ENCODE data around the gene EPN3.

DNA sequence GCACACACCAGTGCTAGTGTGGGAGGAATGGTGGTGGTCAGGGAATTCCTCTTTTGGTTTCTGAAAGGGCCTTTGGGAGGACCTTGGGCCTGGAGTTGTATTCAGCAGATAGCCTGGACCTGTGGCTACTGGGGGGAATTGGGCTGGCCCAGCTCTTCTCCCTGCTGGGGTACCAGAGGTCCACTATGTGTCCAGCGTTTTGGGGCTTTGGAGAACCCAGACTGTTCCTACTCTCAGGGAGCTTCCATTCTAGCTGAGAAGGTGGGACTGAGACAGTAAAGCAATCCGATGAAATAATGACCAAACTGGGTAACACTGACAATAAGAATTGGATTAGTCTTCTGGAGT lies 2.4 kb downstream of the EPN3 start:
- TF ChIP-seq, protein P1, sequence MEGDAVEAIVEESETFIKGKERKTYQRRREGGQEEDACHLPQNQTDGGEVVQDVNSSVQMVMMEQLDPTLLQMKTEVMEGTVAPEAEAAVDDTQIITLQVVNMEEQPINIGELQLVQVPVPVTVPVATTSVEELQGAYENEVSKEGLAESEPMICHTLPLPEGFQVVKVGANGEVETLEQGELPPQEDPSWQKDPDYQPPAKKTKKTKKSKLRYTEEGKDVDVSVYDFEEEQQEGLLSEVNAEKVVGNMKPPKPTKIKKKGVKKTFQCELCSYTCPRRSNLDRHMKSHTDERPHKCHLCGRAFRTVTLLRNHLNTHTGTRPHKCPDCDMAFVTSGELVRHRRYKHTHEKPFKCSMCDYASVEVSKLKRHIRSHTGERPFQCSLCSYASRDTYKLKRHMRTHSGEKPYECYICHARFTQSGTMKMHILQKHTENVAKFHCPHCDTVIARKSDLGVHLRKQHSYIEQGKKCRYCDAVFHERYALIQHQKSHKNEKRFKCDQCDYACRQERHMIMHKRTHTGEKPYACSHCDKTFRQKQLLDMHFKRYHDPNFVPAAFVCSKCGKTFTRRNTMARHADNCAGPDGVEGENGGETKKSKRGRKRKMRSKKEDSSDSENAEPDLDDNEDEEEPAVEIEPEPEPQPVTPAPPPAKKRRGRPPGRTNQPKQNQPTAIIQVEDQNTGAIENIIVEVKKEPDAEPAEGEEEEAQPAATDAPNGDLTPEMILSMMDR (conservative IDR thresholded peaks at IDR 0.05), result no peak
- no peak for TF ChIP-seq EZH2 (IDR thresholded peaks at IDR 0.05; ENCODE audit: low read depth)
